Stimulated activated CD8-positive, alpha-beta memory T cell treated with anti-CD3 and anti-CD28 coated beads, Interleukin-2, amount 100 ng/mL, for 1 hour (primary cell): ENCODE results near the gene XRCC4.
"Not testable (repeated sequence)": the region's sequence is repeated elsewhere in the genome, so short reads cannot be mapped to it uniquely, and the experiment has no call there.

ENCODE experiments used
- DNase-seq, 2 donors: peaks; one replicate each; pipeline ENCODE4 v3.0.0-alpha.2; 2020; ENCODE audit warnings: low read depth in 2 of 2

Gene XRCC4

DNA sequence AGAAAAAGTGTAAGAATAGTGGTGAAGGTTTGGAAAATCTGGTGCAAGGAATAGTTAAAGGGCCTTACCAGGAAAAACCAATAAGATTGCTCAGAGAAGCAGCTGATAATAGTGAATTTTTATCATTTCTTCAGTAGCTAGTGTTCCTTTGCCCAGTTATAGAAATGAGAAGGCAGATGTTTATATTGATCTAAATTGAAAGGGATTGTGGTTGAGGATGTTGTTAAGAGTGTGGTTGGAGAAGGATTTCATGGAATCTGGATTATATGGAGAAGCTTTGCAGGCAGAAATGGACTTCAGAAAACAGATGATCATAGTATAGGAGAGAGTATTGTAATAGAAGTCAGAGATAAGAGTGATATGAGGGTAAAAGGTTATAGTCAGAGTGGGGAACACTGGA, 102.6 kb downstream of the XRCC4 start:
- DNase-seq, result no peak

GRCh38 chr5:83184534-83184933, 107.2 kb downstream of the XRCC4 start:
- no peak for DNase-seq

DNA sequence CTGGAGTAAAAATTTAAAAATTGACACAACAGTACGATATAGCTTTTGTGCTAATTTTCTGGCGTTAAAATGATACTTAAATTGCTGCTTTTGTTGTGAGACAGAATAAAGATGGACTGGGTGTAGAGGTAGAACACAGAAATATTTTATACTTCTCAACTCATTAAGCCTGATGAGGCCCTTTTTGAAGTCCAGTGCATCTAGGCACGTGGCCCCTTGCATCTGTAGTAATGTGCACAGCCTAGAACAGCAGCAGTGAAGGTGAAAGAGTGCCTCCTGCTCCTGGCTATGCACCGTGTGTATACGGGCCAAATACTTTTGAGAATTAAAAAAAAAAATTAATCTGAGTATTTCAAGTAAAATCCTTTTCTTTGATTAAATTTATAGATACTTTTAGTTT, 115.6 kb downstream of the XRCC4 start:
- DNase-seq, result no peak

DNA sequence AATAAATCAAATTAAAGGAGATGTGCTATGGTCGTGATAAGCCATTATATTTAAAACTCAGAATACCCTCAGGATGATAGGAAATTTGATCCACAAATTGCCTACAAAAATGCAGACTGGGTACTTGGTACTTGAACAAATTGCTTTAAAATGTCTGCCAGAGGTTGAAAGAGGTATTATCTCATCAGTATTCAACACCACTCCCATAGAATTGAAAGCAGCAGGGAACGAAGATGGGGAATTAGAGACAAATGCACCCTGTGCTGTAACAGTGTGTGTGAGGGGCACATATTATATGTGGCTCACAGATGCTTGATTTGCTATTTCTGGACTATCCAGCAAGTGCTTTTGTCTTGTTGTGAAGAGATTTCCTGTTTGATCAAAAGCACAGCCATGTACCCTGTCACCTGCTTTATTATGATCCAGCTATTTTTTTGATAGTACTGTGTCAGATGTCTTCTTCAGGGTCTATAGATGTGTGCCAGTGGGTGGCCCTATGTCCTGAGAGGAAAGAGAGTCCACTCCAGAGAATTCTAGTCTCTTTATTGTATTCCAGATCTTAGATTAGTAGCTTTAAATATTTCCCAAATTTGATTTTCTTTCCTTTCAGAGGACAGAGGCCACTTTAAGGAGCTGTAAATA, 120.1 kb downstream of the XRCC4 start:
- no peak for DNase-seq

DNA sequence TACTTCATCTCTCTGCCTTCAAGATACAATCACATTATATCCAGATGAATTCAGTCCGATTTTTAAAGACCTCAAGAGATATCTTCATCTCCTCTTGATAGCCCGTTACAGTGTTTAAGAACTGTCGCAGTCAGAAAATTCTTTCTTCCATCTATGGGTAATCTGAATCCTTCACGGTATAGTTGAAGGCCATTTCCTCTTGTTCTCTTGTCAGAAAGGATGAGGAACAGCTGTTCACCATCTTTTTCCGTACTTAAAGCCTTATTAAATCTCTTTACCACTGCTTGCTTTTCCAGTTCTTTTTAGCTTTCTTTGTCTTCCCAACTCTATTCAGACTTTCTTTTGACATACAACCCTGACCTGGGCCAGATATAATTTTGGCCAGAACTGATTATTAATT, 121.8 kb downstream of the XRCC4 start:
- DNase-seq, result no peak

DNA sequence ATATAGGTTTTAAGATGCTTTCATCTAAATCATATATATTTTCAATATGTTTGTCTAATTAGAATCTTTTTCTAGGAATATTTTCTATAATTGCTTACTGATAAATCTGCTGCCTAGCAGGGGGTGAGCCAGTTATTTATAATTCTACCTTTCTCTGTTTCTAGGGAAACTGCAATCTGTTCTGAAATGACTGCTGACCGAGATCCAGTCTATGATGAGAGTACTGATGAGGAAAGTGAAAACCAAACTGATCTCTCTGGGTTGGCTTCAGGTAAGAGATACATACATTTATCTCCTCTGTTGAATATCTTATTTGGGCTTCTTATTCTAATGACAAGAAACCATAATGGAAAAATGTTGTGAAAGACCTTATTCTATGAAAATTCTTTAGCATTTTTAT, 127.3 kb downstream of the XRCC4 start:
- DNase-seq, result no peak

DNA sequence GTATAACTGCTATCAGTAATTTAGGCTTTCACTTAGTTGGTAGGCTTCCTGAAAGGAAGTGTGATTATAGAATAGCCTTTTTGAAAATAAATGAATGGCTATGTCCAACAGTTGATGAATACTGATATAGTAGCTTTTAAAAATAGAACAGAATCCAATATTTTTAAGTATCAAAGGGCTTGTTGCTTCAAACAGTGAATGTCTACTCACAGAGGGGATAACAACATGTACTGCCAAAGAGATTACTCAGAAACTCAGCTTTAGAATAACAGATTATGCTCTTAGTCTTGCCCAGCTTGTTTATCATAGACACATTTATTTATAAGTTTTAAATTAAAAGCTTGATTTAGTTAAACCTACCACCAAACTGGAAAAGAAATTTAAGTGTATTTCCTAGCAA, 132.6 kb downstream of the XRCC4 start:
- DNase-seq, result no peak

DNA sequence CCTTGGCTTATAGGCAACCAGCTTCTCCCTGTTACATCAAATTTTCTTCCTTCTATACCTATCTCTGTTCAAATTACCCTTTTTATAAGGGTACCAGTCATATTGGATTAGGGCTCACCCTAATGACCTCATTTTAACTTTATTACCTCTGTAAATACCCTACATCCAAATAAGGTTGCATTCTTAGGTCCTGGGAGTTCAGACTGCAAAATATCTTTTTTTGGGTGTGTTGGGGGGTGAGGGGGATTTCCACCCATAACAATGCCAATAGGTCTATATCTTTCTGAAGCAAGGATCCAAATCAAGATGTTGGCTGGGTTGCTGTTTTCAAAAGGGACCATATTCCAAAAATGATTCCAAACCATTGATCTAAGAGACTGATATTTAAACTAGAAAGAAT, 141.7 kb downstream of the XRCC4 start:
- DNase-seq, result no peak

DNA sequence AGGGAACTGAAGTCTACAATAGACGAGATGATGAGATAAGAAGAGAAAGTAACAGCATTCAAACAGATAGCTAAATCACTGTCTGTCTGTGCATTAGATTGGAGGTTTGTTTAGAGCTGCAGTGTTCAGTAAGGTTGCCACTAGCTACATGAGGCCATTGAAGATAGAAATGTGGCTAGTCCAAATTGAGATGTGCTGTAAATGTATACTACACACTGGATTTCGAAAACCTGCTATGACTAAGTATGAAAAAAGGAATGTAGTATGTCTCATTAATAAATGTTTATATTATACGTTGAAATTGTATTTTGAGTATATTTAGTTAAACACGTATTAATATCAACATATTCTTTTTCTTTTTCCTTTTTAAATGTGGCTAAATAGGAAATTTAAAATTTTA, 142.1 kb downstream of the XRCC4 start:
- DNase-seq, result no peak

GRCh38 chr5:83220331-83220730, 143.0 kb downstream of the XRCC4 start:
- DNase-seq, result no peak

GRCh38 chr5:83222906-83223305, 145.6 kb downstream of the XRCC4 start:
- DNase-seq, result no peak

GRCh38 chr5:83227611-83228010, 150.3 kb downstream of the XRCC4 start:
- DNase-seq, result no peak

DNA sequence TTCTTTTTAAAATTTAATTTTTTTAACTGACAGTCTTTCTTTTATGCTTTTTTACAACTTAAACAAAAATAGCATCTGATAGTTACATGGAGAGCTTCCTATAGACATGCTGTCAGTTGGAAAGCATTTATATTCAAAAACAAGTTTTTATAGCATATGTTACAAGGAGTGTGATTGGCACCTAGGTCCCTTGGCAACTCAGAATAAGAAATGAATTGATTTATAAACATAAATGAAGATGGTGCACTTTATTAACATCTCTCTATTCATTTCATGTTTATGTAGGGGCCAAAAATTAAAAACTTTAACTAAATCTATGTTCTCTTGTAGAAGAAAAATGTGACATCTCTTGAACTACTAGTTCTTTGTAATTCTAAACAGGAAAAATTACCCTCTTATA, 153.2 kb downstream of the XRCC4 start:
- no peak for DNase-seq

DNA sequence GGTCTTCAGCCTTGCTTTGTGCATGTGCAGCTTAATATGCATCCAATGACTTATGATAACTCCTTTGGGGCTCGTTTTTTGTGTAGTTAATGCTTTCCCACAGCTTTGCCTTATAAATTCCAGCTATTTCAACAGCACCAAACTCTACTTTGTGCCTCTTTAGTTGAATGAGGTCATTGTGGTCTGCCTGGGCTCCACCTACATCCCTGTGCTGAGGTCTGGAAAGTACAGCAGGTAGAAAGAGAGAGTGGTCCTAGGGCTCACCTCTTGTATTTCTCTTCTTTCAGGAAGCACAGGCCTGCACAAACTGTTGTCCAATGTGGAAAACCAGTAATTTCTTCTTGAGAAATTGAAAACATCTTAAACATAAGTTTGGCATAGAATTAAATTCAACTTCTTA, 167.2 kb downstream of the XRCC4 start:
- DNase-seq, result no peak

GRCh38 chr5:83245037-83245436, 167.7 kb downstream of the XRCC4 start:
- DNase-seq, result no peak

- no peak for DNase-seq
These were observed 168.7 kb downstream of the XRCC4 start for GRCh38 chr5:83246071-83246470.

DNA sequence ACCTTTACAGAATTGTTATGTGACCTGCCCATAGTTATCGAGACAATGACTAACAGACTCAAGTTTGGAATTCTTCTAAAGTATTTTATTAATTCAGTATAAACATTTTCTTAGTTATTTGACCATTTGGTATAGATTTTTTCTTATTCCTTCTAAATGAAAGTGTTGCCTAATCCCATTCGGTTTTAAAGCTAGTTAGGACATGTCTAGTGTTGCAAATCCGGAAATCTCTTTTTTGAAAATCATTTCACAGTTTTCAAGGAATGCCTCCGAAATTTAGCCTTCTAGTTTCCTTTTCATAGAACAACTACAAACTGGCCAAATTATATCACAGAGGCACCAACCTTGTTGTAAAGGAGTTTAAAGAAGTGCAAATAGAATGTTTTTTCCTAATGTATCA, 171.8 kb downstream of the XRCC4 start:
- no peak for DNase-seq

- no peak for DNase-seq
These were observed 174.5 kb downstream of the XRCC4 start for GRCh38 chr5:83251849-83252248.

- no peak for DNase-seq
These were observed 176.4 kb downstream of the XRCC4 start for GRCh38 chr5:83253720-83254119.

DNA sequence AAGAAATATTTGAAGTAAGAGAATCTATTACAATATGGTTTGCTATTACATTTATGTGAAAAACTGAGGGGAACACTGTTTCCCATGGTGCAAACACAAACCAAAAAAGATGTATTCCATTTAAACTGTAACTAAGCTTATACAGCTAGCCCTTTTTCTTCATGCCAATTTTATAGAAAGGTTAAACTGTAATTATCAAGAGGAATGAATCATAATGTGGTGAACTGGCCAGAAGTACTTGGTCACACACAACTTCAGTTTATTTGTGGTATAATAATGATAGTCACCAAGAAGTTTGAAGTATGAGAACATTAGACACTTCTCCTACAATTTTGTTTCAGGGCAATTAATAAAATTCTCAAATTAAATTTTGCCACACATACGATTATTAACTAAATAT, 177.9 kb downstream of the XRCC4 start:
- no peak for DNase-seq

DNA sequence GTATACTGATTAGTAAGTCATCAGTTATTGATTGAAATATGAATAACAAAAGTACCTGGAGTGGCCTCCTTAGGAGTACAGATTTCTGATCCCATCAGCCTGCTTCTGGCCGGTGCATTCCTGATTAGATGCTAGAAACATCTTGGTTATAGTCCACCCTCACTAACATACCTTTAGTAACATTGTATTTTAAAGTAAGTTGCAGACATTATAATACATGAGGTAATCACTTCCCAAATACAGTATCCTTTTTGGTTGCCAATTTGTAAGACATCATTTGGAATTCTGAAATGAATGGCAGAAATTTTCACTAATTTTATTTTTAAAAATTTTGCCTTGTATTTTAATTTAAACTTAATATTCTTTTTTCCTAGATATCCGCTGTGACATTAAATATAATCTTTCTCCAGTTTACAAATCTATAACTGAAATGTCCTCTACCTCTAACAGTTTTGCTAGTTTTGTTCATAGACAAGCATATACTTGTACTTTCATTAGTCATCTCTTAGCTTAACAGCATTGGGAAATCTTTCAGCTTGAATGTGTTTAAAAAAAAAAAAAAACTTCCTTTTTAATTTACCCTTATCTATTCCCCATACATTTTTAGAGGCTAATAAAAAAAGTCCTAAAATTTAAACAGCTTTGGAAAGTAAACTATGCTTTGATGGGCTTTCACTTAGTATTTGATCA, 178.9 kb downstream of the XRCC4 start:
- no peak for DNase-seq

- not testable (repeated sequence) for DNase-seq
These were observed 180.3 kb downstream of the XRCC4 start for GRCh38 chr5:83257684-83258083.

DNA sequence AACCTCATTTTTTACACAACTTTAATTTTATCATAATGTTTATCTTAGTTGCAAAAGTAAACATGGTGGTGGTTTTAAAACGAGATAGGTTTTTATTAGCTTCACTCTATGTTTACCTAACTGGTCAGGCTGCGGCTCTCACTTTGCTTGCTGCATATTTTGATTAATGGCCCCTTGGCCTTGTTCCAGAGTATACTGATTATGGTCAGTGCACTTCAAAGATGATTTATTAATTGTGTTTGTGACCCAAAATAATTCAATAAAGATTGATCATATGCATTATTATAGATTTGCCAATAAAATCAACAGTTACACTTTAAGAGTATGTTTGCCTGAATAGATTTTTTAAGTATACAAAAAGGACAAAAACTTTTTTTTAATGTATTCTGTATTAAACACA, 188.0 kb downstream of the XRCC4 start:
- no peak for DNase-seq

DNA sequence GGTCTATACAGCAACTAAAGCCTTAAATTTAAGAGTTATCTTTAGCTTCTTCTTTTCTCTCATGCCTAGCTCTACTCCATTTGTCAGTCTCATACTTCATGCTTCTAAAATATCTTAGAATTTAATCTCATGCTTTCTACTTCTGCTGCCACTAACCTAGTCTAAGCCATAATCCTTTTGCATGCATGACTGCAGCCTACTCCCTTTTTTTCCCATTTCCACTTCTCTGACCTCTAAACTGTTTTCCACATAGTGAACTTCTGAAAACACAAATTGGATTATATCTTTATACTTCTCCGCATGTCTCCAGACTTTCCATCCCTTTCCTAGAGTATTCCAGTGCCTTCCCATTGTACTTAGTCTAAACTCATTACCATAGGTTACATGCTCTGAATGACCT, 193.0 kb downstream of the XRCC4 start:
- no peak for DNase-seq
